GM13977 (cell line): ENCODE measurements around the gene AFAP1.

Source experiments
- DNase-seq: peaks from one replicate; pipeline ENCODE4 v3.0.0; 2012; ENCODE audit warnings: low spot score
- in situ Hi-C: fragments of 300-500 bp; cut with MboI; formaldehyde crosslinking; loops from one replicate; pipeline ENCODE4 v1.12.0; 2022; ENCODE audit warnings: low sequenced_read_pairs, low pct_unique_long_range_greater_than_20kb, mixed read lengths, inconsistent platforms; ENCODE audit not compliant: unreplicated experiment
- TF ChIP-seq, protein P1 (sequence below): IDR thresholded peaks from 2 replicates; pipeline ENCODE4 v1.5.1; 2012; ENCODE audit warnings: mild to moderate bottlenecking, control low read depth; ENCODE audit not compliant: insufficient read depth; ENCODE audit errors: extremely low read depth, missing control alignments

The AFAP1 gene

GRCh38 chr4:7732263-7732662 lies 207.4 kb downstream of the AFAP1 start:
- in situ Hi-C loops, result no loop called here
- TF ChIP-seq, protein P1, sequence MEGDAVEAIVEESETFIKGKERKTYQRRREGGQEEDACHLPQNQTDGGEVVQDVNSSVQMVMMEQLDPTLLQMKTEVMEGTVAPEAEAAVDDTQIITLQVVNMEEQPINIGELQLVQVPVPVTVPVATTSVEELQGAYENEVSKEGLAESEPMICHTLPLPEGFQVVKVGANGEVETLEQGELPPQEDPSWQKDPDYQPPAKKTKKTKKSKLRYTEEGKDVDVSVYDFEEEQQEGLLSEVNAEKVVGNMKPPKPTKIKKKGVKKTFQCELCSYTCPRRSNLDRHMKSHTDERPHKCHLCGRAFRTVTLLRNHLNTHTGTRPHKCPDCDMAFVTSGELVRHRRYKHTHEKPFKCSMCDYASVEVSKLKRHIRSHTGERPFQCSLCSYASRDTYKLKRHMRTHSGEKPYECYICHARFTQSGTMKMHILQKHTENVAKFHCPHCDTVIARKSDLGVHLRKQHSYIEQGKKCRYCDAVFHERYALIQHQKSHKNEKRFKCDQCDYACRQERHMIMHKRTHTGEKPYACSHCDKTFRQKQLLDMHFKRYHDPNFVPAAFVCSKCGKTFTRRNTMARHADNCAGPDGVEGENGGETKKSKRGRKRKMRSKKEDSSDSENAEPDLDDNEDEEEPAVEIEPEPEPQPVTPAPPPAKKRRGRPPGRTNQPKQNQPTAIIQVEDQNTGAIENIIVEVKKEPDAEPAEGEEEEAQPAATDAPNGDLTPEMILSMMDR, result no peak
- no peak for DNase-seq

DNA sequence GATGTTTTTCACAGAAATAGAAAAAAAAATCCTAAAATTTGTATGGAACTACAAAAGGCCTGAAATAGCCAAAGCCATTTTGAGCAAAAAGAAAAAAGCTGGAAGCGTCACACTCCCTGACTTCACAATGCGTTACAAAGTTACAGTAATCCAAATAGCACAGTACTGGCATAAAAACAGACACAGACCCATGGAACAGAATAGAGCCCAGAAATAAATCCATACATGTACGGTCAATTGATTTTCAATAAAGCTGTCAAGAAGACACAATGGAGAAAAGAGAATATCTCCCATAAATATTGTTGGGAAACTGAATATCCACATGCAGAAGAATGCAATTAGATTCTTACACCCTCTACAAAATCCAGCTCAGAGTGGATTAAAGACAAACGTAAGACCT lies 208.2 kb downstream of the AFAP1 start:
- DNase-seq, result no peak
- in situ Hi-C loops, result no loop called here
- TF ChIP-seq, protein P1, result no peak

- TF ChIP-seq, protein P1, result no peak
- no peak for DNase-seq
Measured at GRCh38 chr4:7727749-7728148, 211.9 kb downstream of the AFAP1 start.

DNA sequence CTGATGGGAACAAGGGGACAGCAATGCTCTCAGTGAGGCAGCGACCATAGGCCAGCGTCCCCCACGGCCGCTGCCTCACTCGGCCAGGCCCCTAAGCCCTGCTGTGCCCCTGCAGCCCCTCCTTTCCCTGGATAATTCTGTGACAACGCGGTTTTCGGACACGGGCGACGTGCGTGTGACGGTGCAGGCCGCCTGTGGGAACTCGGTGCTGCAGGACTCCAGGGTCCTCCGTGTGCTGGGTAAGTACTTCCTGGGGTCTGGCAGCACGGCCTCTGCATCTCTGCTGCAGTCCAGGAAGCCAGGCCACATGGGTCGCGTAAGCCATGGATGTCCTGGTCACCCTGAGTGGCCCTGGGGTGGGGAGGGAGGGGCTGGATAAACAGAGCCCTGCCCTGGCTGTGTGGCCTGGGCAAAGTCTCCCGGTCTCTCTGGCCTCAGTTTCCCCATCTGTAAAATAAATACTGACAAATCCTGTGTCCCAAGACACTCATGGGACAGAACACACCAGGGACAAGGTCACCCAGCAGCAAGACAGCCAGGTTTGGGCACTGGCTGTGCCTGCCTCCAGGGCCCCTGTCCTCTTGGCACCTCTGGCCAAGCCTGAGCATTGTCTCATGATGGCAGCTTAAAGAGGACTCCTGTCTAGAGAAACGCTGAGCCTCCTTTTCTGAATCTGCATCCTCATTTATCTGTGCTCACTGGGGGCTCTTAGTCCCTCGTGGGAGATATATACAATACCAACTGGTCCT lies 212.8 kb downstream of the AFAP1 start:
- TF ChIP-seq, protein P1, result no peak
- in situ Hi-C loops, result no loop called here
- DNase-seq, result no peak

More at GRCh38 chr4:7727749-7728148, 211.9 kb downstream of the AFAP1 start:
- in situ Hi-C loops, result no loop called here

DNA sequence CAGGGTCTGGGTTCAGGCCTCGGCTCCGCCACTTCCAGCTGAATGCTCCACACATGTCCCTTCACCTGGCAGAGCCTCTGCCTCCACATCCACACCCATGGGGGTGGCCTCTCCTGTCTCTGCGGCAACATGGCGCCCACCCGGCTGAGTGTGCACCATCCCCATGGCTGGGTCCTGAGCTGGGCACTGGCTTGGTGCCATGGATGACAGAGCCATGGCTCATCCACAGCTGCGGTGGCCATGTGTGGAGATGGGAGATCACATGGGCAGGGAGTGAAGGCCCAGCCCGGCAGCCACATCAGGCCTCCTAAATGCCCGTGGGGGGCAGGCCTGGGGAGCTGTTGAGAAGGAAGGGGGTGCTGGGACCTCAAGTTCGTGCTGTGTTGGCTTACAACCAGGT lies 213.7 kb downstream of the AFAP1 start:
- no peak for DNase-seq
- TF ChIP-seq, protein P1, result no peak
- in situ Hi-C loops, result no loop called here

- DNase-seq, result no peak
- TF ChIP-seq, protein P1, result no peak
- in situ Hi-C loops, result loop anchor here (25.0 kb wide), 1 partner anchor 511 kb away; no protein-coding TSS in a partner anchor
Measured at GRCh38 chr4:7723625-7724024, 216.0 kb downstream of the AFAP1 start.
